Right atrium auricular region (tissue), 2 donors: ENCODE data around the gene C9orf72. TPM values are rescaled to one million over a fixed set of nuclear protein-coding genes. Genes with fewer than 3 reads are reported as not detected.
A peak's percentile ranks its signal among the peaks of the same experiment; 100 is the strongest.

Experiments
- DNase-seq: peaks from one replicate; pipeline ENCODE4 v3.0.0-alpha.2; 2019; ENCODE audit warnings: low spot score
- H3K27ac ChIP-seq, 2 donors: fragments of 200-600 bp; sonication (generic); 1 replicate in 1 of 2; 2 replicates in 1 of 2; pipeline ENCODE4 v1.5.1; 2016 to 2019
- H3K27me3 ChIP-seq, 2 donors: fragments of 200-600 bp; sonication (generic); one replicate each; pipeline versions ENCODE4 v1.5.1 to v1.6.0; 2017 to 2019
- H3K36me3 ChIP-seq: fragments of 200-600 bp; sonication (generic); one replicate; pipeline ENCODE4 v1.5.1; 2016
- H3K4me1 ChIP-seq, 2 donors: fragments of 200-600 bp; sonication (generic); one replicate each; pipeline versions ENCODE4 v1.5.1 to v1.6.0; 2017 to 2019
- H3K4me3 ChIP-seq, 2 donors: fragments of 200-600 bp; sonication (generic); 1 replicate in 1 of 2; 2 replicates in 1 of 2; pipeline ENCODE4 v1.5.1; 2017 to 2019; ENCODE audit warnings: mild to moderate bottlenecking in 1 of 2, moderate library complexity in 1 of 2
- H3K9me3 ChIP-seq, 2 donors: fragments of 200-600 bp; sonication (generic); one replicate each; pipeline ENCODE4 v1.5.1; 2019
- total RNA-seq, 2 donors: library from RNA; depleted of rRNA; stranded (reverse); fragments of >200 nt; gene quantifications; one replicate each; pipeline ENCODE4 v1.1.0, GENCODE V29; 2016
- TF ChIP-seq, protein P1 (sequence below), 2 donors: fragments of 200-600 bp; sonication (generic); IDR thresholded peaks; one replicate each; pipeline ENCODE4 v1.5.1; 2019; ENCODE audit warnings: antibody characterized with exemption in 2 of 2

Gene C9orf72
- total RNA-seq, 2 donors from 2014 or later, result 8.4 to 10.3 TPM

- no peak for DNase-seq
- Histone ChIP-seq H3K9me3 (no peaks in the 10 kb centered on the region), H3K4me1 (no peaks in the 10 kb centered on the region)
Observed at GRCh38 chr9:27610622-27611021, 37.3 kb upstream of the C9orf72 start.

DNA sequence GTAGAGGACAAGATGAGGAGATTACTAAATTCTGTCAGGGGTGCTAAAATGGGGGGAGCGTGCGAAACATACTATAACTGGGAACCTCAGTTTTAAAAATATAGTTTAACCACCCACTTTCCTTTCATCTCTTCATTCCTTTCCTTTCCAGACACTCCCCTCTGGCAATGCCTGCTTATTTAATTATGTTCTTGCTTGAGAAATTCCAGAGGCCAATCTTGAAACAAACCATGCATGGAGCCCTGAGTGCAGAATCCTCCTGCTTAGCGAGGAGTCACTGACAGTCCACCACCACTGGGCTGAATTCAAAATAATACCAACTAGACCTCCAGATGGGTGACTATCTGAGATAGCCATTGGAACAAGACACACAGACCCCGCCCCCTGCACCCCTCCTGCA lies 29.7 kb upstream of the C9orf72 start:
- no peak for DNase-seq
- no peaks in the 10 kb centered on the region for H3K4me1 ChIP-seq
- H3K4me3 ChIP-seq, result no peak overlapping the region
- no peak overlapping the region for H3K27ac ChIP-seq
- H3K27me3 ChIP-seq, result no peaks in the 10 kb centered on the region
- TF ChIP-seq, protein P1, sequence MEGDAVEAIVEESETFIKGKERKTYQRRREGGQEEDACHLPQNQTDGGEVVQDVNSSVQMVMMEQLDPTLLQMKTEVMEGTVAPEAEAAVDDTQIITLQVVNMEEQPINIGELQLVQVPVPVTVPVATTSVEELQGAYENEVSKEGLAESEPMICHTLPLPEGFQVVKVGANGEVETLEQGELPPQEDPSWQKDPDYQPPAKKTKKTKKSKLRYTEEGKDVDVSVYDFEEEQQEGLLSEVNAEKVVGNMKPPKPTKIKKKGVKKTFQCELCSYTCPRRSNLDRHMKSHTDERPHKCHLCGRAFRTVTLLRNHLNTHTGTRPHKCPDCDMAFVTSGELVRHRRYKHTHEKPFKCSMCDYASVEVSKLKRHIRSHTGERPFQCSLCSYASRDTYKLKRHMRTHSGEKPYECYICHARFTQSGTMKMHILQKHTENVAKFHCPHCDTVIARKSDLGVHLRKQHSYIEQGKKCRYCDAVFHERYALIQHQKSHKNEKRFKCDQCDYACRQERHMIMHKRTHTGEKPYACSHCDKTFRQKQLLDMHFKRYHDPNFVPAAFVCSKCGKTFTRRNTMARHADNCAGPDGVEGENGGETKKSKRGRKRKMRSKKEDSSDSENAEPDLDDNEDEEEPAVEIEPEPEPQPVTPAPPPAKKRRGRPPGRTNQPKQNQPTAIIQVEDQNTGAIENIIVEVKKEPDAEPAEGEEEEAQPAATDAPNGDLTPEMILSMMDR (IDR thresholded peaks at IDR 0.05), result no peak
- no peaks in the 10 kb centered on the region for H3K36me3 ChIP-seq
- H3K9me3 ChIP-seq, result no peaks in the 10 kb centered on the region

More at GRCh38 chr9:27610622-27611021, 37.3 kb upstream of the C9orf72 start:
- no peak overlapping the region for H3K27ac ChIP-seq
- no peak overlapping the region for H3K4me3 ChIP-seq
- H3K36me3 ChIP-seq, result no peaks in the 10 kb centered on the region
- H3K27me3 ChIP-seq, result no peaks in the 10 kb centered on the region
- TF ChIP-seq, protein P1 (IDR thresholded peaks at IDR 0.05), result no peak

GRCh38 chr9:27602142-27602861 lies 29.0 kb upstream of the C9orf72 start:
- H3K36me3 ChIP-seq, result no peaks in the 10 kb centered on the region
- H3K27me3 ChIP-seq, result no peaks in the 10 kb centered on the region
- H3K27ac ChIP-seq, result no peak overlapping the region
- no peak for DNase-seq
- H3K4me3 ChIP-seq, result no peak overlapping the region
- H3K4me1 ChIP-seq, result no peaks in the 10 kb centered on the region
- H3K9me3 ChIP-seq, result no peaks in the 10 kb centered on the region
- TF ChIP-seq, protein P1 (IDR thresholded peaks at IDR 0.05), result no peak

- DNase-seq, result no peak
- H3K27me3 ChIP-seq, result no peaks in the 10 kb centered on the region
- H3K27ac ChIP-seq, result no peak overlapping the region
- no peaks in the 10 kb centered on the region for H3K4me1 ChIP-seq
- TF ChIP-seq, protein P1 (IDR thresholded peaks at IDR 0.05), result no peak
- no peaks in the 10 kb centered on the region for H3K9me3 ChIP-seq
- no peak overlapping the region for H3K4me3 ChIP-seq
- H3K36me3 ChIP-seq, result no peaks in the 10 kb centered on the region
Observed at GRCh38 chr9:27601396-27601795, 28.1 kb upstream of the C9orf72 start.

GRCh38 chr9:27600256-27600655 lies 27.0 kb upstream of the C9orf72 start:
- TF ChIP-seq, protein P1 (IDR thresholded peaks at IDR 0.05), result no peak
- Histone ChIP-seq H3K9me3 (no peaks in the 10 kb centered on the region), H3K4me1 (no peaks in the 10 kb centered on the region), H3K36me3 (no peaks in the 10 kb centered on the region), H3K27ac (peak overlapping the region in 1 of 2 donors; percentile 37), H3K4me3 (no peak overlapping the region), H3K27me3 (no peaks in the 10 kb centered on the region)
- no peak for DNase-seq

GRCh38 chr9:27599870-27600238 lies 26.6 kb upstream of the C9orf72 start:
- Histone ChIP-seq H3K36me3 (no peaks in the 10 kb centered on the region), H3K4me1 (no peaks in the 10 kb centered on the region), H3K27ac (peak overlapping the region in 1 of 2 donors; percentile 37), H3K9me3 (no peaks in the 10 kb centered on the region), H3K27me3 (no peaks in the 10 kb centered on the region), H3K4me3 (no peak overlapping the region)
- TF ChIP-seq, protein P1 (IDR thresholded peaks at IDR 0.05), result no peak
- no peak for DNase-seq
